ENCODE measurements around the gene UBQLN4. TPM values are rescaled to one million over a fixed set of nuclear protein-coding genes. Genes with fewer than 3 reads are reported as not detected.

Gene UBQLN4
- total RNA-seq, 2 experiments from 2014 or later, result 33.2 to 37.1 TPM

GRCh38 chr1:156070548-156070947, 16.9 kb upstream of the UBQLN4 start:
- BruUV-seq (replicated peaks), result no TSS peak
- intact Hi-C loops (cut with micrococcal nuclease; ENCODE audit: unreplicated experiment), result no loop called here

GRCh38 chr1:156069490-156070455, 16.2 kb upstream of the UBQLN4 start:
- intact Hi-C loops (cut with micrococcal nuclease; ENCODE audit: unreplicated experiment), result no loop called here
- Histone ChIP-seq H3K4me2 (ENCODE audit: low read length) (no peak overlapping the region), H4K20me1 (ENCODE audit: insufficient read depth, low read length) (no peaks in the 10 kb centered on the region), H3K4me3 (ENCODE audit: low read depth, low read length, poor library complexity, severe bottlenecking) (no peak overlapping the region), H3K9me2 (ENCODE audit: insufficient read depth, low read length) (no peaks in the 10 kb centered on the region), H3K36me3 (ENCODE audit: insufficient read depth, low read length) (no peaks in the 10 kb centered on the region), H3K27ac (ENCODE audit: low read depth, low read length, poor library complexity, severe bottlenecking) (no peak overlapping the region), H2AFZ (ENCODE audit: low read length) (no peak overlapping the region), H3K79me2 (ENCODE audit: insufficient read depth, low read depth, low read length) (no peaks in the 10 kb centered on the region), H3K4me1 (ENCODE audit: insufficient read depth, low read length, poor library complexity, severe bottlenecking) (peaks cover 4% of the 10 kb centered on the region), H3K9me3 (ENCODE audit: low read length) (no peaks in the 10 kb centered on the region)
- TF ChIP-seq EZH2phosphoT487 (IDR thresholded peaks at IDR 0.05; ENCODE audit: borderline replicate concordance, low read depth, low read length) (no peak), CTCF (conservative IDR thresholded peaks at IDR 0.05; ENCODE audit: low read length) (no peak)
- BruUV-seq (replicated peaks), result no TSS peak
- no peak for DNase-seq (ENCODE audit: low spot score)
- ChIA-PET CTCF (ENCODE audit: unreplicated experiment) (no interaction called here), POLR2A (no interaction called here)

More at GRCh38 chr1:156070548-156070947, 16.9 kb upstream of the UBQLN4 start:
- peaks cover 12% of the 10 kb centered on the region for H3K4me1 ChIP-seq (ENCODE audit: insufficient read depth, low read length, poor library complexity, severe bottlenecking)
- H3K9me3 ChIP-seq (ENCODE audit: low read length), result no peaks in the 10 kb centered on the region
- H3K27ac ChIP-seq (ENCODE audit: low read depth, low read length, poor library complexity, severe bottlenecking), result no peak overlapping the region
- H4K20me1 ChIP-seq (ENCODE audit: insufficient read depth, low read length), result no peaks in the 10 kb centered on the region
- no peak overlapping the region for H3K4me3 ChIP-seq (ENCODE audit: low read depth, low read length, poor library complexity, severe bottlenecking)
- H3K9me2 ChIP-seq (ENCODE audit: insufficient read depth, low read length), result no peaks in the 10 kb centered on the region
- H3K4me2 ChIP-seq (ENCODE audit: low read length), result no peak overlapping the region
- CTCF ChIA-PET (ENCODE audit: unreplicated experiment), result no interaction called here
- POLR2A ChIA-PET, result no interaction called here
- 0 out of 2 replicates have a peak, but pooled peaks cover 3% of the 10 kb centered on the region for H3K79me2 ChIP-seq (ENCODE audit: insufficient read depth, low read depth, low read length)
- no peaks in the 10 kb centered on the region for H3K36me3 ChIP-seq (ENCODE audit: insufficient read depth, low read length)
- no peak for DNase-seq (ENCODE audit: low spot score)
- H2AFZ ChIP-seq (ENCODE audit: low read length), result no peak overlapping the region
- no peak for TF ChIP-seq EZH2phosphoT487 (IDR thresholded peaks at IDR 0.05; ENCODE audit: borderline replicate concordance, low read depth, low read length)
- no peak for TF ChIP-seq CTCF (conservative IDR thresholded peaks at IDR 0.05; ENCODE audit: low read length)

GRCh38 chr1:156067262-156067661, 13.7 kb upstream of the UBQLN4 start:
- intact Hi-C loops (cut with micrococcal nuclease; ENCODE audit: unreplicated experiment), result no loop called here
- H3K9me2 ChIP-seq (ENCODE audit: insufficient read depth, low read length), result no peaks in the 10 kb centered on the region
- POLR2A ChIA-PET, result no interaction called here
- BruUV-seq (replicated peaks), result no TSS peak
- CTCF ChIA-PET (ENCODE audit: unreplicated experiment), result no interaction called here
- no peak overlapping the region for H3K4me2 ChIP-seq (ENCODE audit: low read length)
- H3K36me3 ChIP-seq (ENCODE audit: insufficient read depth, low read length), result no peaks in the 10 kb centered on the region
- no peaks in the 10 kb centered on the region for H4K20me1 ChIP-seq (ENCODE audit: insufficient read depth, low read length)
- no peaks in the 10 kb centered on the region for H3K9me3 ChIP-seq (ENCODE audit: low read length)
- TF ChIP-seq CTCF (conservative IDR thresholded peaks at IDR 0.05; ENCODE audit: low read length), result no peak
- no peak for TF ChIP-seq EZH2phosphoT487 (IDR thresholded peaks at IDR 0.05; ENCODE audit: borderline replicate concordance, low read depth, low read length)
- H3K4me3 ChIP-seq (ENCODE audit: low read depth, low read length, poor library complexity, severe bottlenecking), result no peak overlapping the region
- no peaks in the 10 kb centered on the region for H3K79me2 ChIP-seq (ENCODE audit: insufficient read depth, low read depth, low read length)
- H3K27ac ChIP-seq (ENCODE audit: low read depth, low read length, poor library complexity, severe bottlenecking), result no peak overlapping the region
- H3K4me1 ChIP-seq (ENCODE audit: insufficient read depth, low read length, poor library complexity, severe bottlenecking), result no peaks in the 10 kb centered on the region
- no peak overlapping the region for H2AFZ ChIP-seq (ENCODE audit: low read length)
- DNase-seq (ENCODE audit: low spot score), result no peak
